ENCODE data around the gene ADK.

DNA sequence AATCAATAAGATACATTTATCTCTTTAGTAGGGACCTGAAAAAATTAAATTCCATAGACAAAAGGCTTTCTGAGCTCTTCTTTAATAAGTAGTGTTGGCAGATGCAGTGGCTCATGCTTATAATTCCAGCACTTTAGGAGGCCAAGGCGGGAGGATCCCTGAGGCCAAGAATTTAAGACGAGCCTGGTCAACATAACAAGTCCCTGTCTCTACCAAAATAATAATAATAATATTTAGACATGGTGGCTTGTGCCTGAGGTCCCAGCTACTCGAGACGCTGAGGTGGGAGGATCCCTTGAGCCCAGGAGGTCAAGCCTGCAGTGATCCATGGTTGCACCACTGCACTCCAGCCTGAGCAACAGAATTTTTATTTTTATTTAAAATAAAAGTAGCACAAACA is 280.8 kb downstream of the ADK start:
- TF ChIP-seq CTCF (IDR thresholded peaks at IDR 0.05) (no peak), POLR2A (IDR thresholded peaks at IDR 0.05) (no peak)

Data from right lobe of liver (tissue), 4 donors.